ENCODE results near the gene PPP1R2B.
"Not testable (repeated sequence)": the region's sequence is repeated elsewhere in the genome, so short reads cannot be mapped to it uniquely, and the experiment has no call there.

Gene PPP1R2B

GRCh38 chr5:156850206-156850751 lies at the start of gene PPP1R2B:
PPP1R2B (plus strand) TSS chr5:156850295; CDS start chr5:156850563, 268 bp downstream.
- DNase-seq, result no peak

DNA sequence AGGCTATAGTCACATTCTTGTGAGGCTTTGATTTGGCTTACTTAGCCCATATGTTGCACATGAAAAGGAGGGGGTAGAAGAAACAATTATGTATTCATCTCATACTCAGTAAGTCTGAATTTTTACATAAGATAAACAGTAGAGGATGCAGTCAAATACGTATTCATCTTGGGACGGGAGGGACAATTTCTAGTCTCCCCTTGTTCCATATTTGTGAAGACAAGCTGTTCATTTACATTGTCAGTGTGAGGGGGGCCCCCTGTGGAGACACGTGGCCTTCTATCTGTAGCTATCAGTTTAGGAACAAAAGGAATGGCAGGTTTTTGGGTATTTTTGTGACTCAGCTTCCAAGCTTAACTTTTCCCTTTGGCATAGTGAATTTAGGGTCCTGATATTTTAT lies 49.2 kb upstream of the PPP1R2B start:
- DNase-seq, result no peak

DNA sequence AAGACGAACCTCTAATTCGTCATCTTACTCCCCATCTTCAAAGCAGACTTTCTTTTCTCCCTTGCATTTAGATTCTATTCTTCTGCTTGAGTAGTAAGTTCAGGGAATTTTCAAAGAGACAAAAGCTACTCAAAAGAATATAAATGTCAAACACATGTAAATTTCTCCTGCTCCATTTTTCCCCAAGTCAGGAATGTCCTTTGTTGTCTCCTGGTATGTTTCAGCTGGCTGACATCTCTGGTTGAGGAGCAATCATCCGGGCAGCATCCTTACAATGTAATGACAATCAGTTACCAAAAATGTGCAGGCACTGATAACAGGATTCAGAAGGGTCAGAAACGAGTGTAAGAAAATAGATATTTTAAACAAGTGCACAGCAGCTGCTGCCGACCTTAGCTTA lies 47.6 kb upstream of the PPP1R2B start:
- DNase-seq, result no peak

- DNase-seq, result no peak
Measured at GRCh38 chr5:156803404-156803803, 46.7 kb upstream of the PPP1R2B start.

GRCh38 chr5:156812959-156813358 lies 37.1 kb upstream of the PPP1R2B start:
- no peak for DNase-seq

DNA sequence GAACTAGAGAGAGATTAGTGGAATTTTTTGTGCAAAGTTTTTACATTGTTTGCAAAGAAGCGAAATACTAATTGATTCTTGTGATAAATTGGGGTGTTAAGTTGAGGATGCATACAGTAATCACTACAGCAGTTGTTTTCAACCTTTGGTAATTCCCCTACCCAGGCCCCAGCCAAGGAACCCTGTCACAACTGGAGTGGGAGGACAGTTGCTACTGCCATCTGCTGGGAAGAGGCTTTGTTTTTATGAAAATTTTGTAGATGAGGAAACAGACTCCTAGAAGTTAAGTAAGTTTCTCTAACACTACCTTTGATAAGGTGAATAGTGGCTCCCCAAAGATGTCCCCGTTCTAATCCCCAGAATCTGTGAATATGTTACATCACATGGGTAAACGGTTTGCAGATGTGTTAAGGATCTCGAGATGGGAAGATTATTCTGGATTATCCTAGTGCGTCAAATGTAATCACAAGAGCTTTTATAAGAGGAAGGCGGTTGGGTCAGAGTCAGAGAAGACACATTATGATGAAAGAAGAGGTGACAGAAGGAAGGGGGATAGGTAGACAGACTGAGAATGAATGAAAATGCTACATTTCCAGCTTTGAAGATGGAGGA lies 34.0 kb upstream of the PPP1R2B start:
- no peak for DNase-seq

GRCh38 chr5:156819537-156819936 lies 30.6 kb upstream of the PPP1R2B start:
- no peak for DNase-seq

GRCh38 chr5:156819967-156820581 lies 30.0 kb upstream of the PPP1R2B start:
- DNase-seq, result no peak

DNA sequence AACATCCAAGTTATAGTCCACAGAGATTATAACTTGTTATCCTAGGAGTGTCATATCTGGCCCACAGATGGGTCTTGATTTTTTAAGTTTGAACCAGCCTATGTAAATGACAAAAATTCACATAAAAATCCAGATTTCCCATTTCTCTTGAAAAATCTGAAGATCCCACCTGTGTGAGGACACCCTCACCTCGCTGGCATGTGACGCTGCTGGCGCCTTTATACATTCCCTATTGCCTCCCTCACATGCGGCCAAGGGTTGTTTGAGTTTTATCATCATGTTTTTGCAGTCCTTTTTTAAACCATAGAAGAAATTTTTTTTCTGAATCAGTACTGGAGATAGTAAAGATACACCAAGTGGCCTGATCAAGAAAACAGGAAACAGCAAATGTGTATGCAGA lies 25.9 kb upstream of the PPP1R2B start:
- DNase-seq, result no peak

GRCh38 chr5:156824800-156825199 lies 25.3 kb upstream of the PPP1R2B start:
- DNase-seq, result no peak

DNA sequence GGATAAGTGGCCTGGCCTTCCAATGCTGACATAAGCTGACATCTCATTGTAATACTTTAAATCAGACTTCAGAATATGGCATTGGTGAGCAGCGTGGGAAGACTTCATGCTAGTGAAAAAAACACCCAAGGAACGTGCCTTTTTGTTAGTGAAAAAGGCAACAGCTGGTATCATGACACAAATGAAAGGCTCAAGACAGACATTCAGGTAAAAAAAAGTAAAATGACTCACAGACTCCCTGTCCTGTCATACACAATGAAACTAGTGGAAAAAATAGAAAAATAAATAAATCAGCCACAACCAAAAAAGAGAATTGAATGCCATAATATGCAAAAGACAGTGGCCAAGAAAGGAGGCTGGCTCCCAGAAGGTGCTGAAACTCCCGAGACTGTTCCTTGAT lies 24.4 kb upstream of the PPP1R2B start:
- DNase-seq, result no peak

DNA sequence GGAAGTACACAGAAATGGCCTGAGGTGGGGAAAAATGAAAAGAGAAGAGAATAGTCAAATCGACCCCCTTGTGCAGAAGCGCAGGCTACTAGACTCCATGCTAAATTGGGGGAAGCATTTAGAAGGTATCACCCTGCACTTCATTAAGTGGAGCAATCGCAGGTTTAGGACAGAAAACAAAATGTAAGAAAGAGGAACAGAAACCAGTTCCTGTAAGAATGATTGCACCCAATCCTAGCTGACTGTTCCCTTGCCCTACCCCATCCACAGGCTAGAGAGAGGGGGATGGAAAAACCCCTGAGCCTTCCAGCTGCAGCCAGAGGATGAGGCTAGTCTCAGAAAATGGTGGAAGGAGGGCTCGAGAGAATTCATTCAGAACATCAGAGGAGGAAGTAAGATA lies 23.9 kb upstream of the PPP1R2B start:
- no peak for DNase-seq

DNA sequence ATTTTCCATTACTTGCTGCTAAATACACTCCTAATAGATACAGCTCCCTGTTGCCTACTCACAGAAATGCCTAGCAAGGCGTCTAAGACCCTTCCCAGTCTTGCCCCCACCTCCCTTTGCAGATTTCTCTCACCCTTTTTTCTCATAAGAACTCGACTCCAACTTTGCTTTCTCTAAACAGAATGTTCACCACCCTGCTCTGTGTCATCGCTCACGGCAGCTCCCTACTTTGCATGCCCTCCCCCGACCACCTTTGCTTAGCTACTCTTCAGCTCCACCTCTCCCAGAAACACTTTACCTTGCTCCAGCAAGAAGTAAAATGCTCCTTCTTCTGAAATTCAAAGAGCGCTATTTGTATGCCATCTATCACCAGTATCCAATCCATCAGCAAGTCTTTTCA lies 15.2 kb upstream of the PPP1R2B start:
- no peak for DNase-seq

DNA sequence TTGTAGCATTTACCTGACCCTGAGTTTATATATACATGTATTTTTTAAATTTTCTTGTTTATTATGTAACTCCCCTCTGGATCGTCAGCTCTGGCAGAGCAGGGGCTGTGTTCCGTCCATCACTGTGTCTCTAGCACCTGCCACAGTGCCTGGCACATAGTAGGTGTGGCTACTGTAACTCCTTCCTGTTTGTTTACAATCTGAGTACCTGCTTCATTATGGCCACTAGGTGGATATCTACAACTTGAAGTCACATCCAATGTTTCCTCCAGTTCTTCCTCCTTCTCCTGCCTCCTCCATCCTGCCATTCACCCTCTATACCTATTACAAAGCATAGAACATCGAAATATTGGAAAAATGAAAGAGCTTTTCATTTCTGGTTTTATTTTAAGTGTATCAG lies 14.2 kb upstream of the PPP1R2B start:
- no peak for DNase-seq

GRCh38 chr5:156836846-156837245 lies 13.2 kb upstream of the PPP1R2B start:
- no peak for DNase-seq

DNA sequence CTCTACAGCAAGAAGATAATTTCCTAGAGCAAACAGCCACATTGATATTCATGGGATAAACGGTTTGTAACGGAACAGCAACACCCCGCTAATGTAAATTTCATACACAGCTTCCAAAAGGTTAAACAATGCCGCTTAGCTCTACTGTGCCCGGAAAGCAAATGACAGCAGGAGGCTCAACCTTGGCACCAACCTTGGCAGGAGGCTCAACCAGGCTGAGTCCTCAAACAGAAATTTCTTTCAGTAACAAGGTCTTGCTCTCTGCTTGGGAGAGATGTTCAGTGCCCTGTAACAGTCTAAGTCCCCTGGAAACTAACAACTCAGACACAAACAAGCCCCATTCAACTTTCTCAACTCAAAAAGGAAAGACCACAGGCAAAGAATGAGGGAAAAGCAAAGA lies 11.1 kb upstream of the PPP1R2B start:
- DNase-seq, result no peak

DNA sequence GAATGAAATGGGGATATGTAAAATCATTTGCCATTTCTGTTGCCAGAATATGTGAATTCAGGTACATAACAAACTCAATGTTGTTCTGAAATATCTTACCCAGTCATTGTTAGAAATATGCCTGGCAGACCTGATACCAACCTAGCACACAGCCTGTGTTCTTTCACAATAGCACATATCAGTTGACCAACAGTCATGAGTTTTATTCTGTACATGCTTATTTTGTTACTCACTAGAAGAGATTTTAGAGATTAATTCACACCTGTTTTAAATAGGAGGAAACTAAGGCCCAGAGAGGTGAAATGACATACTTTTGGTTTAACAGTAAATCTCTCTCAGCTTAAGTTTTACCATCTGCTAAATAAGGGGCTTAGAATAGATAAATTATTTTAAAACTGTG lies 8.4 kb upstream of the PPP1R2B start:
- no peak for DNase-seq

- DNase-seq, result no peak
Measured at GRCh38 chr5:156846914-156847313, 3.2 kb upstream of the PPP1R2B start.

DNA sequence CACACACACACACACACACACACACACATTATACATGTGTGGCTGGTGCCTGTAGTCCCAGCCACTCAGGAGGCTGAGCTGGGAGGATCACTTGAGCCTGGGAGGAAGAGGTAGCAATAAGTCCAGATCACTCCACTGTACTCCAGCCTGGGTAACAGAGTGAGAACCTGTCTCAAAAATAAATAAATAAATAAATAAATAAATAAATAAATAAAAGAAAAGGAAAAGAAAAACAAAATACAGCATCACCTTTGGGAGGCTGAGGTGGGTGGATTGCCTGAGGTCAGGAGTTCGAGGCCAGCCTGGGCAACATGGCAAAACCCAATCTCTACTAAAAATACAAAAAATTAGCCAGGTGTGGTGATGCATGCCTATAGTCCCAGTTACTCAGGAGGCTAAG lies 1.6 kb upstream of the PPP1R2B start:
- not testable (repeated sequence) for DNase-seq

DNA sequence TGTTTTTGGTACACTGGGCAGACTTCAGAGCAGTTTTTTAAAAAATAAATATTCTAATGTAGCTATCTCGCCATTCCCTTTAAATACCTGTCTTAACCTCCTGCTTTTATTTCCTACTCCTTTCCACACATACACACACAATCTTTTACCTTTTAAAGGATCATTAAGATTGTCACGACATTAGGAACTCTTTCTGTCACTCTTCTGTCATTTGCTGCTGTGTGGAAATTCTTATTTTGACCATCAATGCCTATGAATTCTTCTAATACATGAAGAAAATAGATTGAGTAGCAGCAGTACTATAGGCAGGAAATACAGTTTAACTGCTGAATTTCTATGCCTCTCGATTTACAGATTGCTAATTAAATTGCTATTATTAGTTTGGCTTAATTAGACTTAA lies 1.8 kb downstream of the PPP1R2B start:
- DNase-seq, result no peak

- DNase-seq, result not testable (repeated sequence)
Measured at GRCh38 chr5:156853055-156853454, 3.0 kb downstream of the PPP1R2B start.

GRCh38 chr5:156865427-156865826 lies 15.3 kb downstream of the PPP1R2B start:
- no peak for DNase-seq

DNA sequence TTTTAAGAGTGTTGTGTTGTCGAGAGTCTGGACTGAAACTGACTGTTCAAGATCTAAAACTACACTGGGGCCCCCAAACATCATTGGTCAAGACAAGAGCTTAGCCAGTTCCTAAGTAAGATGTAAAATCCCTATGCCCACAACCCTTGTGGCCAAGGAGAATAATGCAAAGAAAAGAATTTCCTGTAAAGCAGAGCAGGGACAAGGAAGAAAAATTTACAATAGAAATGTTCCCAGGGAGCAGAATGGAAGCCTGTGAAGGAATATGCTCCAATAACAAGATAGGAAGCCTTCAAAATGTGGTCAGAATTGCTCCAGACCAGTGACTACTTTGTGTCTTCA lies 20.4 kb downstream of the PPP1R2B start:
- no peak for DNase-seq

DNA sequence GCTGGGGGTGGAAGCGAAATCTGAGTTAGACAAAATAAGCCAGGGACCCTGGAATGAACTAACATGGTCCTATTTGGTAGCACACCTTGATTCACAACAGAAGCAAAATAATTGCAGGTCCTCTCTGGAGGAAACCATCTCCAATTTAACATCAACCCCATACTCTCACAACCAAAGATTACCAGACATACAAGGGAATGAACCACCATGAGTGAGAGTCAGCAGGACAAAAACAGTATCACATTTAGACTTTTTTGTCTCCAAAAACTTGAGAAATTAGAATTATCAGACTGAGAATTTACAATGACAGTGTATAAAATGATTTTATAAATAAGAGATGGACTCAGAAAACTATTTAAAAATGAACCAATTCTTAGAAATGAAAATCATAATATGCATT lies 21.1 kb downstream of the PPP1R2B start:
- DNase-seq, result no peak

- DNase-seq, result no peak
Measured at GRCh38 chr5:156879665-156880285, 29.7 kb downstream of the PPP1R2B start.

Data from NK-92 treated with Interleukin-12 subunit alpha and Interleukin-12 subunit beta, amount 100 ng/mL, for 24 hours (cell line).